Measurements from ENCODE around the gene BMP6.
"Not testable (repeated sequence)": the region's sequence is repeated elsewhere in the genome, so short reads cannot be mapped to it uniquely, and the experiment has no call there.

The BMP6 gene

GRCh38 chr6:7888587-7889357 is 162.9 kb downstream of the BMP6 start:
- no peak overlapping the region for H3K9ac ChIP-seq (ENCODE audit: low read depth, low read length)
- H3K27ac ChIP-seq (ENCODE audit: low read depth, low read length), result no peak overlapping the region
- WGBS, result 96% methylated on average over 25 of the region's 25 CpGs
- no peaks in the 10 kb centered on the region for H3K27me3 ChIP-seq (ENCODE audit: insufficient read depth, low read length)
- H3K4me3 ChIP-seq (ENCODE audit: low read length), result no peak overlapping the region
- H3K9me3 ChIP-seq (ENCODE audit: insufficient read depth, low read depth, low read length), result no peaks in the 10 kb centered on the region
- peaks cover 100% of the 10 kb centered on the region for H3K36me3 ChIP-seq (ENCODE audit: insufficient read depth, low read length)
- no peaks in the 10 kb centered on the region for H3K4me1 ChIP-seq (ENCODE audit: insufficient read depth, low read length)

GRCh38 chr6:7891078-7891872 is 165.4 kb downstream of the BMP6 start:
- Histone ChIP-seq H3K36me3 (ENCODE audit: insufficient read depth, low read length) (peaks cover 100% of the 10 kb centered on the region), H3K4me3 (ENCODE audit: low read length) (no peak overlapping the region), H3K4me1 (ENCODE audit: insufficient read depth, low read length) (no peaks in the 10 kb centered on the region), H3K9ac (ENCODE audit: low read depth, low read length) (no peak overlapping the region), H3K27me3 (ENCODE audit: insufficient read depth, low read length) (no peaks in the 10 kb centered on the region), H3K9me3 (ENCODE audit: insufficient read depth, low read depth, low read length) (no peaks in the 10 kb centered on the region), H3K27ac (ENCODE audit: low read depth, low read length) (no peak overlapping the region)
- 95% methylated on average over 15 of the region's 15 CpGs for WGBS

GRCh38 chr6:7892367-7892766 is 166.5 kb downstream of the BMP6 start:
- not testable (repeated sequence) for H3K4me1 ChIP-seq (ENCODE audit: insufficient read depth, low read length); H3K9me3 ChIP-seq (ENCODE audit: insufficient read depth, low read depth, low read length); H3K27ac ChIP-seq (ENCODE audit: low read depth, low read length); H3K27me3 ChIP-seq (ENCODE audit: insufficient read depth, low read length); H3K4me3 ChIP-seq (ENCODE audit: low read length); H3K9ac ChIP-seq (ENCODE audit: low read depth, low read length)
- H3K36me3 ChIP-seq (ENCODE audit: insufficient read depth, low read length), result peaks cover 100% of the 10 kb centered on the region
- WGBS, result 95% methylated on average over 4 of the region's 4 CpGs

- no peak overlapping the region for H3K4me3 ChIP-seq (ENCODE audit: low read length)
- H3K9ac ChIP-seq (ENCODE audit: low read depth, low read length), result no peak overlapping the region
- H3K27me3 ChIP-seq (ENCODE audit: insufficient read depth, low read length), result no peaks in the 10 kb centered on the region
- H3K4me1 ChIP-seq (ENCODE audit: insufficient read depth, low read length), result no peaks in the 10 kb centered on the region
- H3K9me3 ChIP-seq (ENCODE audit: insufficient read depth, low read depth, low read length), result no peaks in the 10 kb centered on the region
- 95% methylated on average over 12 of the region's 12 CpGs for WGBS
- no peak overlapping the region for H3K27ac ChIP-seq (ENCODE audit: low read depth, low read length)
- H3K36me3 ChIP-seq (ENCODE audit: insufficient read depth, low read length), result peaks cover 100% of the 10 kb centered on the region
Observed at GRCh38 chr6:7893342-7893741, 167.4 kb downstream of the BMP6 start.

- no peak overlapping the region for H3K9ac ChIP-seq (ENCODE audit: low read depth, low read length)
- H3K4me3 ChIP-seq (ENCODE audit: low read length), result no peak overlapping the region
- H3K9me3 ChIP-seq (ENCODE audit: insufficient read depth, low read depth, low read length), result no peaks in the 10 kb centered on the region
- no peaks in the 10 kb centered on the region for H3K4me1 ChIP-seq (ENCODE audit: insufficient read depth, low read length)
- H3K27me3 ChIP-seq (ENCODE audit: insufficient read depth, low read length), result no peaks in the 10 kb centered on the region
- WGBS, result 96% methylated on average over 13 of the region's 13 CpGs
- peaks cover 100% of the 10 kb centered on the region for H3K36me3 ChIP-seq (ENCODE audit: insufficient read depth, low read length)
- no peak overlapping the region for H3K27ac ChIP-seq (ENCODE audit: low read depth, low read length)
Observed at GRCh38 chr6:7894262-7895124, 168.6 kb downstream of the BMP6 start.

- no peak overlapping the region for H3K9ac ChIP-seq (ENCODE audit: low read depth, low read length)
- WGBS, result 97% methylated on average over 7 of the region's 7 CpGs
Observed at GRCh38 chr6:7895125-7895423, 169.2 kb downstream of the BMP6 start.

GRCh38 chr6:7896465-7896987 is 170.6 kb downstream of the BMP6 start:
- Histone ChIP-seq H3K4me1 (ENCODE audit: insufficient read depth, low read length) (no peaks in the 10 kb centered on the region), H3K27ac (ENCODE audit: low read depth, low read length) (no peak overlapping the region), H3K4me3 (ENCODE audit: low read length) (no peak overlapping the region), H3K36me3 (ENCODE audit: insufficient read depth, low read length) (peaks cover 100% of the 10 kb centered on the region), H3K9ac (ENCODE audit: low read depth, low read length) (no peak overlapping the region), H3K27me3 (ENCODE audit: insufficient read depth, low read length) (no peaks in the 10 kb centered on the region), H3K9me3 (ENCODE audit: insufficient read depth, low read depth, low read length) (no peaks in the 10 kb centered on the region)
- 96% methylated on average over 6 of the region's 6 CpGs for WGBS

More at GRCh38 chr6:7895125-7895423, 169.2 kb downstream of the BMP6 start:
- Histone ChIP-seq H3K27ac (ENCODE audit: low read depth, low read length) (no peak overlapping the region), H3K36me3 (ENCODE audit: insufficient read depth, low read length) (peaks cover 100% of the 10 kb centered on the region), H3K27me3 (ENCODE audit: insufficient read depth, low read length) (no peaks in the 10 kb centered on the region), H3K4me1 (ENCODE audit: insufficient read depth, low read length) (no peaks in the 10 kb centered on the region), H3K9me3 (ENCODE audit: insufficient read depth, low read depth, low read length) (no peaks in the 10 kb centered on the region), H3K4me3 (ENCODE audit: low read length) (no peak overlapping the region)

- peaks cover 100% of the 10 kb centered on the region for H3K36me3 ChIP-seq (ENCODE audit: insufficient read depth, low read length)
- no peak overlapping the region for H3K9ac ChIP-seq (ENCODE audit: low read depth, low read length)
- H3K4me1 ChIP-seq (ENCODE audit: insufficient read depth, low read length), result no peaks in the 10 kb centered on the region
- H3K9me3 ChIP-seq (ENCODE audit: insufficient read depth, low read depth, low read length), result no peaks in the 10 kb centered on the region
- no peak overlapping the region for H3K4me3 ChIP-seq (ENCODE audit: low read length)
- WGBS, result 93% methylated on average over 9 of the region's 9 CpGs
- H3K27me3 ChIP-seq (ENCODE audit: insufficient read depth, low read length), result no peaks in the 10 kb centered on the region
- H3K27ac ChIP-seq (ENCODE audit: low read depth, low read length), result no peak overlapping the region
Observed at GRCh38 chr6:7897461-7898192, 171.7 kb downstream of the BMP6 start.

GRCh38 chr6:7898193-7898586 is 172.3 kb downstream of the BMP6 start:
- peaks cover 100% of the 10 kb centered on the region for H3K36me3 ChIP-seq (ENCODE audit: insufficient read depth, low read length)
- 95% methylated on average over 8 of the region's 8 CpGs for WGBS
- not testable (repeated sequence) for H3K9ac ChIP-seq (ENCODE audit: low read depth, low read length); H3K27ac ChIP-seq (ENCODE audit: low read depth, low read length); H3K4me3 ChIP-seq (ENCODE audit: low read length); H3K4me1 ChIP-seq (ENCODE audit: insufficient read depth, low read length); H3K9me3 ChIP-seq (ENCODE audit: insufficient read depth, low read depth, low read length); H3K27me3 ChIP-seq (ENCODE audit: insufficient read depth, low read length)

- Histone ChIP-seq H3K36me3 (ENCODE audit: insufficient read depth, low read length) (peaks cover 100% of the 10 kb centered on the region), H3K4me3 (ENCODE audit: low read length) (no peak overlapping the region), H3K4me1 (ENCODE audit: insufficient read depth, low read length) (no peaks in the 10 kb centered on the region), H3K27ac (ENCODE audit: low read depth, low read length) (no peak overlapping the region), H3K9ac (ENCODE audit: low read depth, low read length) (no peak overlapping the region), H3K9me3 (ENCODE audit: insufficient read depth, low read depth, low read length) (no peaks in the 10 kb centered on the region), H3K27me3 (ENCODE audit: insufficient read depth, low read length) (no peaks in the 10 kb centered on the region)
- 86% methylated on average over 4 of the region's 5 CpGs for WGBS
Observed at GRCh38 chr6:7899101-7899888, 173.4 kb downstream of the BMP6 start.

Data from HUES64 (cell line).